H1 (cell line): ENCODE results near the gene ING1. TPM values are rescaled to one million over a fixed set of nuclear protein-coding genes. Genes with fewer than 3 reads are reported as not detected.

ENCODE experiments used
- BACH1 ChIP-seq: IDR thresholded peaks from 2 replicates; pipeline ENCODE4 v1.6.1; 2012; ENCODE audit warnings: low read length, improper control_type of control experiment
- CBX5 ChIP-seq: fragments of 300-800, 300-1000 bp; sonication (generic); IDR thresholded peaks from 2 replicates; pipeline ENCODE4 v1.7.1; 2016; ENCODE audit warnings: antibody characterized with exemption, low read length, low read depth
- CBX8 ChIP-seq: fragments of 300-800, 300-1000 bp; sonication (generic); IDR thresholded peaks from 2 replicates; pipeline ENCODE4 v1.7.1; 2016; ENCODE audit warnings: low read depth, low read length, borderline replicate concordance
- KDM1A ChIP-seq: fragments of 200-600, 300-600 bp; sonication (generic); IDR thresholded peaks from 2 replicates; pipeline ENCODE4 v1.7.1; 2016; ENCODE audit warnings: mild to moderate bottlenecking, low read length, borderline replicate concordance
- NANOG ChIP-seq: IDR thresholded peaks from 2 replicates; pipeline ENCODE4 v1.6.1; 2011; ENCODE audit warnings: low read length, low read depth, mild to moderate bottlenecking, inconsistent platforms; ENCODE audit not compliant: insufficient read depth, poor library complexity, severe bottlenecking
- POLR2A ChIP-seq, 2 experiments: IDR thresholded peaks; 1 replicate in 1 of 2; 2 replicates in 1 of 2; pipeline ENCODE4 v1.6.1; 2011; ENCODE audit warnings: low read depth in 2 of 2, low read length in 2 of 2, mild to moderate bottlenecking in 2 of 2; ENCODE audit errors: control extremely low read depth in 1 of 2
- POLR2AphosphoS5 ChIP-seq: IDR thresholded peaks from 2 replicates; pipeline ENCODE4 v1.6.1; 2011; ENCODE audit warnings: low read depth, low read length
- RAD21 ChIP-seq, 2 experiments: IDR thresholded peaks in 1 of 2; conservative IDR thresholded peaks in 1 of 2; 2 replicates each; pipeline ENCODE4 v1.6.1; 2011; ENCODE audit warnings: low read depth in 2 of 2, low read length in 2 of 2, improper control_type of control experiment in 1 of 2, inconsistent platforms in 1 of 2, mild to moderate bottlenecking in 1 of 2, moderate library complexity in 1 of 2
- TBP ChIP-seq: IDR thresholded peaks from 2 replicates; pipeline ENCODE4 v1.6.1; 2011; ENCODE audit warnings: low read depth, low read length, improper control_type of control experiment
- polyA plus RNA-seq, 7 experiments: library from polyadenylated mRNA; depleted of rRNA in 3 of 7; stranded (reverse) in 5 of 7; unstranded in 2 of 7; fragments of >200 nt in 5 of 7; fragments of 200-250 nt in 2 of 7; gene quantifications; 1 replicate in 5 of 7; 2 replicates in 1 of 7; 4 replicates in 1 of 7; pipeline versions ENCODE4 v1.2.1 to v1.2.3, GENCODE V29; 2011 to 2013; ENCODE audit warnings: missing spikeins in 2 of 7, mixed read lengths in 2 of 7
- total RNA-seq: library from RNA; stranded (reverse); fragmentation: NEBNext Ultra II Directional; extraction: Animal tissue kit (Norgen Biotek cat#: 25700); gene quantifications from 2 replicates; pipeline ENCODE4 v1.2.1, GENCODE V29; 2021
- TF ChIP-seq, protein P1 (sequence below): fragments of 300-600 bp; sonication (generic); IDR thresholded peaks from 2 replicates; pipeline ENCODE4 v1.7.1; 2012; ENCODE audit warnings: low read length, moderate library complexity, mild to moderate bottlenecking, inconsistent platforms; ENCODE audit not compliant: insufficient replicate concordance

ING1 gene
- total and polyA plus RNA-seq, 2 of the 8 experiments (the other 6 are each of a cell fraction or from before 2014, with no cell fraction given): 22.3 to 26.6 TPM

DNA sequence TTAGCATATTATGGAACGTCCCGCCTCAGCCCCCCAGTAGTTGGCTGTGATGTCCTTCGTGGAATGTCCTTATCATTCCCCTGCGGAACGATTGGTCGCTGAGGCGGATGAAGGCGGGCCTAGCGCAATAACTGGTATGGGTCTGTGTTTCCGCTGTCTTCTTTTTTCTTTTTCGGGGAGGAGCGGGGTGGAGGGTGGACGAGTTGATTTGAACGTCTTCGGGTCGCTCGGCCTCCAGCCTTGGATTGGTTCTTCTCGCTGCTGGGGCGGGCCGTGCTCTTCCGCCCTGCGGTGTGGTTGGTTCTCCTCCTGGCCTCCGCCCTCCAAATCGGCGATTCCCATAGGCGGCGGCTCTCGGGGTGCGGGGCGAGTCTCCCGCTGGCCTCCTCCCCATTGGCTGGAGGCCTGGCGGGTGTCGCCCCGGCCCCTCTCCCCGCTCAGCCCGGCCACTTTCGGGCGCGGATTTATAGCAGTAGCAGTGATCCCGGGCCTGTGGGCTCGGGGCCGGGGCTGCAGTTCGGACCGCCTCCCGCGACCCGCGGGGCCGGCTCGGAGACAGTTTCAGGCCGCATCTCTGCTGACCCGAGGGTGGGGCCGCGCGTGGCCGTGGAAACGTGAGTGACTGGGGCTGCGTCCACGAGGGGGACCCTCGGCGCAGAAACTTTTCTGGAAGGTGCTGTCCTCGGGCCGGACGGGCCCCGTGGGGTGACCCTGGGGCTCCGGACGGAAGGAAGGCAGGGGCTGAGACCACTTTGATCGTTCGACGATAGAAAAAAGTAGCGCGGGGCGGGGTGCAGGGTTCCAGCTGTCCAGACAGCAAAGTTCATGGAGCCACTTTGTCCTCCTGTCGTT, 2.1 kb downstream of the ING1 start (continued):
- TF ChIP-seq, protein P1, sequence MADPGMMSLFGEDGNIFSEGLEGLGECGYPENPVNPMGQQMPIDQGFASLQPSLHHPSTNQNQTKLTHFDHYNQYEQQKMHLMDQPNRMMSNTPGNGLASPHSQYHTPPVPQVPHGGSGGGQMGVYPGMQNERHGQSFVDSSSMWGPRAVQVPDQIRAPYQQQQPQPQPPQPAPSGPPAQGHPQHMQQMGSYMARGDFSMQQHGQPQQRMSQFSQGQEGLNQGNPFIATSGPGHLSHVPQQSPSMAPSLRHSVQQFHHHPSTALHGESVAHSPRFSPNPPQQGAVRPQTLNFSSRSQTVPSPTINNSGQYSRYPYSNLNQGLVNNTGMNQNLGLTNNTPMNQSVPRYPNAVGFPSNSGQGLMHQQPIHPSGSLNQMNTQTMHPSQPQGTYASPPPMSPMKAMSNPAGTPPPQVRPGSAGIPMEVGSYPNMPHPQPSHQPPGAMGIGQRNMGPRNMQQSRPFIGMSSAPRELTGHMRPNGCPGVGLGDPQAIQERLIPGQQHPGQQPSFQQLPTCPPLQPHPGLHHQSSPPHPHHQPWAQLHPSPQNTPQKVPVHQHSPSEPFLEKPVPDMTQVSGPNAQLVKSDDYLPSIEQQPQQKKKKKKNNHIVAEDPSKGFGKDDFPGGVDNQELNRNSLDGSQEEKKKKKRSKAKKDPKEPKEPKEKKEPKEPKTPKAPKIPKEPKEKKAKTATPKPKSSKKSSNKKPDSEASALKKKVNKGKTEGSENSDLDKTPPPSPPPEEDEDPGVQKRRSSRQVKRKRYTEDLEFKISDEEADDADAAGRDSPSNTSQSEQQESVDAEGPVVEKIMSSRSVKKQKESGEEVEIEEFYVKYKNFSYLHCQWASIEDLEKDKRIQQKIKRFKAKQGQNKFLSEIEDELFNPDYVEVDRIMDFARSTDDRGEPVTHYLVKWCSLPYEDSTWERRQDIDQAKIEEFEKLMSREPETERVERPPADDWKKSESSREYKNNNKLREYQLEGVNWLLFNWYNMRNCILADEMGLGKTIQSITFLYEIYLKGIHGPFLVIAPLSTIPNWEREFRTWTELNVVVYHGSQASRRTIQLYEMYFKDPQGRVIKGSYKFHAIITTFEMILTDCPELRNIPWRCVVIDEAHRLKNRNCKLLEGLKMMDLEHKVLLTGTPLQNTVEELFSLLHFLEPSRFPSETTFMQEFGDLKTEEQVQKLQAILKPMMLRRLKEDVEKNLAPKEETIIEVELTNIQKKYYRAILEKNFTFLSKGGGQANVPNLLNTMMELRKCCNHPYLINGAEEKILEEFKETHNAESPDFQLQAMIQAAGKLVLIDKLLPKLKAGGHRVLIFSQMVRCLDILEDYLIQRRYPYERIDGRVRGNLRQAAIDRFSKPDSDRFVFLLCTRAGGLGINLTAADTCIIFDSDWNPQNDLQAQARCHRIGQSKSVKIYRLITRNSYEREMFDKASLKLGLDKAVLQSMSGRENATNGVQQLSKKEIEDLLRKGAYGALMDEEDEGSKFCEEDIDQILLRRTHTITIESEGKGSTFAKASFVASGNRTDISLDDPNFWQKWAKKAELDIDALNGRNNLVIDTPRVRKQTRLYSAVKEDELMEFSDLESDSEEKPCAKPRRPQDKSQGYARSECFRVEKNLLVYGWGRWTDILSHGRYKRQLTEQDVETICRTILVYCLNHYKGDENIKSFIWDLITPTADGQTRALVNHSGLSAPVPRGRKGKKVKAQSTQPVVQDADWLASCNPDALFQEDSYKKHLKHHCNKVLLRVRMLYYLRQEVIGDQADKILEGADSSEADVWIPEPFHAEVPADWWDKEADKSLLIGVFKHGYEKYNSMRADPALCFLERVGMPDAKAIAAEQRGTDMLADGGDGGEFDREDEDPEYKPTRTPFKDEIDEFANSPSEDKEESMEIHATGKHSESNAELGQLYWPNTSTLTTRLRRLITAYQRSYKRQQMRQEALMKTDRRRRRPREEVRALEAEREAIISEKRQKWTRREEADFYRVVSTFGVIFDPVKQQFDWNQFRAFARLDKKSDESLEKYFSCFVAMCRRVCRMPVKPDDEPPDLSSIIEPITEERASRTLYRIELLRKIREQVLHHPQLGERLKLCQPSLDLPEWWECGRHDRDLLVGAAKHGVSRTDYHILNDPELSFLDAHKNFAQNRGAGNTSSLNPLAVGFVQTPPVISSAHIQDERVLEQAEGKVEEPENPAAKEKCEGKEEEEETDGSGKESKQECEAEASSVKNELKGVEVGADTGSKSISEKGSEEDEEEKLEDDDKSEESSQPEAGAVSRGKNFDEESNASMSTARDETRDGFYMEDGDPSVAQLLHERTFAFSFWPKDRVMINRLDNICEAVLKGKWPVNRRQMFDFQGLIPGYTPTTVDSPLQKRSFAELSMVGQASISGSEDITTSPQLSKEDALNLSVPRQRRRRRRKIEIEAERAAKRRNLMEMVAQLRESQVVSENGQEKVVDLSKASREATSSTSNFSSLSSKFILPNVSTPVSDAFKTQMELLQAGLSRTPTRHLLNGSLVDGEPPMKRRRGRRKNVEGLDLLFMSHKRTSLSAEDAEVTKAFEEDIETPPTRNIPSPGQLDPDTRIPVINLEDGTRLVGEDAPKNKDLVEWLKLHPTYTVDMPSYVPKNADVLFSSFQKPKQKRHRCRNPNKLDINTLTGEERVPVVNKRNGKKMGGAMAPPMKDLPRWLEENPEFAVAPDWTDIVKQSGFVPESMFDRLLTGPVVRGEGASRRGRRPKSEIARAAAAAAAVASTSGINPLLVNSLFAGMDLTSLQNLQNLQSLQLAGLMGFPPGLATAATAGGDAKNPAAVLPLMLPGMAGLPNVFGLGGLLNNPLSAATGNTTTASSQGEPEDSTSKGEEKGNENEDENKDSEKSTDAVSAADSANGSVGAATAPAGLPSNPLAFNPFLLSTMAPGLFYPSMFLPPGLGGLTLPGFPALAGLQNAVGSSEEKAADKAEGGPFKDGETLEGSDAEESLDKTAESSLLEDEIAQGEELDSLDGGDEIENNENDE: no peak
- TF ChIP-seq RAD21 (IDR thresholded peaks at IDR 0.05 in 1 of 2, conservative IDR thresholded peaks at IDR 0.05 in 1 of 2; ENCODE audit: low read depth in 2 of 2, low read length in 2 of 2) (no peak), POLR2A (IDR thresholded peaks at IDR 0.05; ENCODE audit: control extremely low read depth in 1 of 2, low read depth in 2 of 2, low read length in 2 of 2) (peak in 1 of 2 experiments; percentile 63; a peak in 1 of 3 replicates), BACH1 (peak; percentile 77), TBP (peak; percentile 8; the same call in 1 of the 2 replicates), KDM1A (no peak), NANOG (no peak), CBX5 (no peak), POLR2AphosphoS5 (no peak), CBX8 (no peak)
